GM12865 (cell line): ENCODE measurements around the gene HDAC9.

Experiments used
- DNase-seq: peaks from one replicate; pipeline ENCODE4 v3.0.0; 2010; ENCODE audit warnings: low read depth
- H3K4me3 ChIP-seq: 2 replicates; pipeline ENCODE4 v1.5.1; 2011; ENCODE audit warnings: mild to moderate bottlenecking, low read depth, low read length, control low read depth
- TF ChIP-seq, protein P1 (sequence below): IDR thresholded peaks from 2 replicates; pipeline ENCODE4 v1.5.1; 2011; ENCODE audit warnings: low read length, control low read depth, low read depth, inconsistent platforms; ENCODE audit not compliant: insufficient read depth; ENCODE audit errors: missing control alignments

The HDAC9 gene

GRCh38 chr7:18626717-18627116 is 131.2 kb downstream of the HDAC9 start:
- TF ChIP-seq, protein P1, sequence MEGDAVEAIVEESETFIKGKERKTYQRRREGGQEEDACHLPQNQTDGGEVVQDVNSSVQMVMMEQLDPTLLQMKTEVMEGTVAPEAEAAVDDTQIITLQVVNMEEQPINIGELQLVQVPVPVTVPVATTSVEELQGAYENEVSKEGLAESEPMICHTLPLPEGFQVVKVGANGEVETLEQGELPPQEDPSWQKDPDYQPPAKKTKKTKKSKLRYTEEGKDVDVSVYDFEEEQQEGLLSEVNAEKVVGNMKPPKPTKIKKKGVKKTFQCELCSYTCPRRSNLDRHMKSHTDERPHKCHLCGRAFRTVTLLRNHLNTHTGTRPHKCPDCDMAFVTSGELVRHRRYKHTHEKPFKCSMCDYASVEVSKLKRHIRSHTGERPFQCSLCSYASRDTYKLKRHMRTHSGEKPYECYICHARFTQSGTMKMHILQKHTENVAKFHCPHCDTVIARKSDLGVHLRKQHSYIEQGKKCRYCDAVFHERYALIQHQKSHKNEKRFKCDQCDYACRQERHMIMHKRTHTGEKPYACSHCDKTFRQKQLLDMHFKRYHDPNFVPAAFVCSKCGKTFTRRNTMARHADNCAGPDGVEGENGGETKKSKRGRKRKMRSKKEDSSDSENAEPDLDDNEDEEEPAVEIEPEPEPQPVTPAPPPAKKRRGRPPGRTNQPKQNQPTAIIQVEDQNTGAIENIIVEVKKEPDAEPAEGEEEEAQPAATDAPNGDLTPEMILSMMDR, result no peak
- no peak for DNase-seq
- no peak overlapping the region for H3K4me3 ChIP-seq

- DNase-seq, result no peak
- H3K4me3 ChIP-seq, result no peak overlapping the region
- TF ChIP-seq, protein P1, result no peak
Measured at GRCh38 chr7:18637516-18637915, 142.0 kb downstream of the HDAC9 start.

DNA sequence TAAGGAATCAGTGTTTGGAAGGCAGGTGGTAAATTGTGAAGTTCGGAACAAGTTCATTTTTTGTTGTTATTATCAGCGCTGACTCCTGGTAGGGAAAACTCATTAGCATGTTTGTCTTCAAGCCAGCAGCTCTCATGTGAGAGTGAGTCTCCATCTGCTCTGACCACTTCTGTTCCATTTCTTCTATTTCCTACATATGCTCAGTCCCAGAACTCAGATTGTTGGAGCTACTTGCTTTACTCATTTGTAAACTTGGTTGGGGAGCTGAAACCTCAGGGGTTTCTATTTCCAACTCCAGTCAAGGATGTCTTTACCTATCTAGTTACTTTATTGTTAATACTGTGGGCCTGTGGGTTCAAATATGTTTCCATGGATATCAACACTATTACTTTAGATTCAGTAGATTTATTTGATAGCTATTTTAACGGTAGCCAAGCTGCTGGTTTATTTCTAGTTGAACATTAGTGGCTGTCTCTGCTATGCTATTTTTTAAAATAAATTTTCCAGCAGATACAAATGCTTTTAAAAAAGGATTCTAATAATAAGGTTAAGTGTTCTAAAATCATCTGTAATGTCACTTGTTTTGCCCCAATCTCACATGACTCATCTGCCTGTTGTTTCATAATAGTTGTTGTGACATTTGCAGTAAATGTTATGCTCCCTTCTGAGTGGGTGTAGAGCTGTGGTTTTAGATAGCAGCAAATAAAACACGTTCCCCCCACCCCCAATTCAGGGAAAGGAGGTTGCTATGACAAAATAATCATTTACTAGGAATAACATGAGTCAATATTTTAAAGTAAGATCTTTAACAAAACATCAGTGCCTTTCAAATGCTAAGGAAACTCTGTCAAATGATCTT is 143.3 kb downstream of the HDAC9 start:
- H3K4me3 ChIP-seq, result no peak overlapping the region
- TF ChIP-seq, protein P1, result no peak
- no peak for DNase-seq

DNA sequence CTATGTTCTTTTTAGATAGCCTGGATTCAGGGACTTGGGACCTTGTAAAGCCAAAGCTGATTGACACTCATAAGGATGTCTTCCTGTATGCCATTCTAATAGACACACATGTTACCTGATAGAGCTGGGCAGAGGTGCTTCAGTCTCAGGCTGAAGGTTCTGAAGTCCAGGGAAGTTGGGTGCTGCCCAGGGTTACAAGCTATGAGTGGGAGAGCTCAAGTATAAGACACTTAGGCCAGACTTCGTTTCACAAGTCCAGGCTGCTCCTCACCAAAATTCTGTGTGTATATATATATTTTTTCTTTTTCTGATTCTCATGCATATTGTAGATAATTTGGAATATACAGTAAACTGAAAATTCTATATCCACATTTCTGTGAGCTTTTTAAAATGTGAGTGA is 144.2 kb downstream of the HDAC9 start:
- no peak for DNase-seq
- no peak overlapping the region for H3K4me3 ChIP-seq
- TF ChIP-seq, protein P1, result no peak

- H3K4me3 ChIP-seq, result no peak overlapping the region
- DNase-seq, result no peak
- TF ChIP-seq, protein P1, result no peak
Measured at GRCh38 chr7:18644981-18645380, 149.4 kb downstream of the HDAC9 start.

DNA sequence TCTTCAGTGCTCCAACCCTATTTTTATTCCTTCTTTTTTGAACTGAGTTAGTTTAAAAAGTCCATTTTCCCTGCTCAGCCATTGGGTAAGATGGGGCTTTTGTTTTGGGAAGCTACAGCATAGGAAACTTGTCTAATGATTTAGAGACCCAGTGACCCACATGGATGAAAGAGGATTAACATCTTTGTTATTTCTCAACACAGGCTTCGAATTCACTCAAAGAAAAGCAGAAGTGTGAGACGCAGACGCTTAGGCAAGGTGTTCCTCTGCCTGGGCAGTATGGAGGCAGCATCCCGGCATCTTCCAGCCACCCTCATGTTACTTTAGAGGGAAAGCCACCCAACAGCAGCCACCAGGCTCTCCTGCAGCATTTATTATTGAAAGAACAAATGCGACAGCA is 152.0 kb downstream of the HDAC9 start:
- DNase-seq, result no peak
- TF ChIP-seq, protein P1, result no peak
- H3K4me3 ChIP-seq, result no peak overlapping the region
